GM12892 (cell line): ENCODE results near the gene CTNNA3.

Experiments used
- POLR2A ChIP-seq: IDR thresholded peaks from 2 replicates; pipeline ENCODE4 v1.6.1; 2011; ENCODE audit warnings: low read depth, low read length, control low read depth
- POLR2AphosphoS5 ChIP-seq: IDR thresholded peaks from 2 replicates; pipeline ENCODE4 v1.6.1; 2011; ENCODE audit warnings: low read depth, low read length, control low read depth
- TAF1 ChIP-seq: IDR thresholded peaks from 2 replicates; pipeline ENCODE4 v1.6.1; 2011; ENCODE audit warnings: low read depth, mild to moderate bottlenecking, control low read depth, low read length, borderline replicate concordance

DNA sequence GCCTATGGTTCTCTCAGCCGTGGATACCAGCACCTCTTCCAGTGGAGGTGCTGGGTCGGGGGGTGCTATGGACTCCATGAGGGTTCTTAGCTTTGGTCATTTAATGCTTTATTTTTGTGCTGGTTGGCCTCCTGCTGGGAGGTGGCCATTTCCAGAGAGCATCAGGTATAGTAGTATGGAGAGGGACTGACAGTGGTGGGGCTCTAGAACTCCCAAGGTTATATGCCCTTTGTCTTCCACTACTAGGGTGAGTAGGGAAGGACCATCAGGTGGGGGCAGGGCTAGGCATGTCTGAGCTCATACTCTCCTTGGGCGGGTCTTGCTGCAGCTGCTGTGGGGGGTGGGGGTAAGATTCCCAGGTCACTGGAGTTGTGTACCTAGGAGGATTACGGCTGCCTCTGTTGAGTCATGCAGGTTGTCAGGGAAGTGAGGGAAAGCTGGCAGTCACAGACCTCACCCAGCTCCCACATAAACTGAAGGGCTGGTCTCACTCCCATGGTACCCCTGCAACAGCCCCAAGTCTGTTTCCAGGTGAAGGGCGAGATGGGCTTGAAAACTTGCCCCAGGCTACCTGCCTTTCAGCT lies 1533.3 kb downstream of the CTNNA3 start:
- TF ChIP-seq POLR2A (no peak), POLR2AphosphoS5 (no peak), TAF1 (no peak)
